HCT116 (cell line): ENCODE data around the gene PSG5.

Experiments
- CEBPB ChIP-seq: IDR thresholded peaks from 2 replicates; pipeline ENCODE4 v1.6.1; 2012; ENCODE audit warnings: low read depth
- CTCF ChIP-seq, 3 experiments: fragments of 200-600 bp in 1 of 3; sonication (generic) in 1 of 3; IDR thresholded peaks in 2 of 3; conservative IDR thresholded peaks in 1 of 3; 2 replicates each; pipeline ENCODE4 v1.5.1; 2012 to 2017; ENCODE audit warnings: low read depth in 2 of 3, low read length in 2 of 3, antibody characterized with exemption in 1 of 3, borderline replicate concordance in 1 of 3, control low read depth in 1 of 3, mild to moderate bottlenecking in 1 of 3, mixed read lengths in 1 of 3, mixed run types in 1 of 3, moderate library complexity in 1 of 3; ENCODE audit not compliant: insufficient read depth in 1 of 3
- EGR1 ChIP-seq: IDR thresholded peaks from 2 replicates; pipeline ENCODE4 v1.6.1; 2012; ENCODE audit warnings: low read depth
- ELF1 ChIP-seq: IDR thresholded peaks from 2 replicates; pipeline ENCODE4 v1.6.1; 2012; ENCODE audit warnings: low read depth, borderline replicate concordance
- EZH2phosphoT487 ChIP-seq: fragments of 200-600 bp; IDR thresholded peaks from 2 replicates; pipeline ENCODE4 v1.6.1; 2018; ENCODE audit warnings: antibody characterized with exemption, borderline replicate concordance
- MAX ChIP-seq: IDR thresholded peaks from 2 replicates; pipeline ENCODE4 v1.6.1; 2012
- POLR2A ChIP-seq: IDR thresholded peaks from 2 replicates; pipeline ENCODE4 v1.7.0; 2011; ENCODE audit warnings: borderline replicate concordance; ENCODE audit not compliant: insufficient read depth, insufficient read length; ENCODE audit errors: extremely low read depth
- POLR2AphosphoS5 ChIP-seq: IDR thresholded peaks from 2 replicates; pipeline ENCODE4 v1.6.1; 2011; ENCODE audit warnings: mild to moderate bottlenecking, low read depth, low read length, moderate library complexity
- RAD21 ChIP-seq: IDR thresholded peaks from 2 replicates; pipeline ENCODE4 v1.6.1; 2012; ENCODE audit warnings: low read depth, mild to moderate bottlenecking
- SIN3A ChIP-seq: IDR thresholded peaks from 2 replicates; pipeline ENCODE4 v1.6.1; 2012; ENCODE audit warnings: low read depth
- YY1 ChIP-seq: IDR thresholded peaks from 2 replicates; pipeline ENCODE4 v1.6.1; 2011; ENCODE audit warnings: low read length, low read depth, moderate library complexity, mild to moderate bottlenecking; ENCODE audit not compliant: insufficient replicate concordance; ENCODE audit errors: extremely low read depth
- ZBTB33 ChIP-seq: IDR thresholded peaks from 2 replicates; pipeline ENCODE4 v1.6.1; 2011; ENCODE audit warnings: mild to moderate bottlenecking, low read length, moderate library complexity; ENCODE audit not compliant: insufficient replicate concordance; ENCODE audit errors: extremely low read depth

- no peak for TF ChIP-seq CTCF (IDR thresholded peaks at IDR 0.05 in 2 of 3, conservative IDR thresholded peaks at IDR 0.05 in 1 of 3; ENCODE audit: borderline replicate concordance in 1 of 3, insufficient read depth in 1 of 3, low read depth in 2 of 3, low read length in 2 of 3)
- TF ChIP-seq YY1, result no peak
- no peak for TF ChIP-seq POLR2A
- TF ChIP-seq MAX, result no peak
- TF ChIP-seq POLR2AphosphoS5, result no peak
- TF ChIP-seq SIN3A, result no peak
- TF ChIP-seq ELF1, result no peak
- TF ChIP-seq EZH2phosphoT487, result no peak
- TF ChIP-seq ZBTB33, result no peak
- TF ChIP-seq CEBPB, result no peak
- no peak for TF ChIP-seq RAD21
- TF ChIP-seq EGR1, result no peak
These were observed 59.6 kb downstream of the PSG5 start for GRCh38 chr19:43126720-43127119.
